Loucy (cell line): Measurements from ENCODE around the gene PDE2A.

ENCODE experiments used
- CTCF ChIP-seq: fragments of 200-600 bp; sonication (generic); conservative IDR thresholded peaks from 2 replicates; pipeline ENCODE4 v1.5.1; 2014; ENCODE audit warnings: mild to moderate bottlenecking, antibody characterized with exemption, low read length
- EZH2phosphoT487 ChIP-seq: fragments of 200-600 bp; IDR thresholded peaks from 2 replicates; pipeline ENCODE4 v1.6.1; 2018; ENCODE audit warnings: antibody characterized with exemption, mild to moderate bottlenecking, moderate library complexity, borderline replicate concordance

DNA sequence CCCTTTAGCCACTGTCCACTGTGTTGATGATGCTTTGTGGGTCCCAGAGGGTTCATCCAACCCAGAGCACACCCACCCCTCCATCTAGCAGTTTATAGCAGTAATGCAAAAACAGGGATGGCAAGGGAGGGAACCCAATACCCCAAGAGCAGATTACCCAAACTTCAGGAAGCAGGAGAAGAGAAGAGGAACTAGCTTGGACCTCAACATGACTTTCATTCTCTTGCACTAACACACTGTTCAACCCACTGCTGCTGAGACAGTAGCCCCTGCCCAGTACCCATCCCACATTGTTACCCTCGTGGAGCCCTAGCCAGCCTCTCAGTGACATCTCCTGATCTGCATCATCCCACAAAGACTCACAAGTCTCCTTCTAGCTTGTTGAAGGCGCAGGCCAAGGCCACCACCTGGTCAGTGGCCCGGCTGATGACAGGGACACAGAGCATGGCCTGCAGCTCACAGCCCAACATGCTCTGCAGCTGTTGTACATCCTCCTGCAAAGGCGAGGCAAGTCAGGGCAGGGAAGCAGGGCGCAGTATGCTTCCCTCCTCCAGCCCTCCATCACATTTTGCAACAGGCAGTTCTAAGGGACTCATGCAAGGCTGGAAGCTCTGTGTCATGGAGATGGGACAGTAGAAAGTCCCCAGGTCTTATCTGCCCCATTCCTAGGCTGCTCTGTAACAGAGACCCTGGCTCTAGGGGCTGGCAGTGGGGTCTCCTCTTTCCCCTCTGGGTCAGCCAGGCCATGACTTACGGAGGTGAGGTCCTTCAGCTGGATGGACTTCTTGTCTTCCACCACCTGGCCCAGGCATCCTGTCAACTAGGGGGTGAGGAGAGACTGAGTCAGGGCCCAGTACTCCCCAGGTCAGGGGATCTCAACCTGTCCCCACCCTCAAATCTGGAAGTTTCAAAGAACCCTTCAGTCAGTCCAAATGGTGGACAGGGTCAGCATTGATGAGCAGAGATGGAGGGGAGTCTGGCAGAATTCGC, 85.5 kb downstream of the PDE2A start:
- TF ChIP-seq CTCF (no peak), EZH2phosphoT487 (no peak)
